Tibial nerve (tissue), 4 donors: ENCODE results near the gene DPP10.

Experiments
- EP300 ChIP-seq, 2 donors: sonication (generic); formaldehyde crosslinking; IDR thresholded peaks; one replicate each; pipeline ENCODE4 v1.6.1; 2017; ENCODE audit warnings: antibody characterized with exemption in 2 of 2, mild to moderate bottlenecking in 1 of 2
- POLR2A ChIP-seq, 2 donors: fragments of 450-650 bp; IDR thresholded peaks; one replicate each; pipeline ENCODE4 v1.6.1; 2017; ENCODE audit warnings: antibody characterized with exemption in 2 of 2, mild to moderate bottlenecking in 2 of 2, moderate library complexity in 2 of 2
- TF ChIP-seq, protein P1 (sequence below), 5 experiments: fragments of 200-600 bp in 3 of 5; fragments of 450-650 bp in 2 of 5; sonication (generic) in 3 of 5; IDR thresholded peaks; one replicate each; pipeline ENCODE4 v1.5.1; 2016 to 2019; ENCODE audit warnings: antibody characterized with exemption in 5 of 5, mild to moderate bottlenecking in 3 of 5, moderate library complexity in 2 of 5

DNA sequence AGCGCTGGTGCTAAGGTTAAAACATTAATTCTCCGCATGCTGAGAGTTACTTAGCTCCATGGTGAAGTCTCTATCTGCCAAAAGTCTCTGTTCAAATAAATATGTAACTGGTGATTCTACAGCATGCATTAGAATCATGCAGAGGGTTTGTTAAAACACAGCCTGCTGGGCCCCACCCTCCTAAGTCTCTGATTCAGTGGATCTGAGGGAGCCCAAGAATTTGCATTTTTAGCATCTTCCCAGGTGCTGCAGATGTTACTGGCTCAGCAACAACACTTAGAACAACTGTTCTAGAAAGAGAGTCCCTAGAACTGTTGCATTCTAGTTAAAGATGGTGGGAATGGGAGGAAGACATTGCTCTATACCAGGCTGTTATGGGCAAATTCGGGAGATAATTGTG lies 73.4 kb downstream of the DPP10 start:
- TF ChIP-seq, protein P1, sequence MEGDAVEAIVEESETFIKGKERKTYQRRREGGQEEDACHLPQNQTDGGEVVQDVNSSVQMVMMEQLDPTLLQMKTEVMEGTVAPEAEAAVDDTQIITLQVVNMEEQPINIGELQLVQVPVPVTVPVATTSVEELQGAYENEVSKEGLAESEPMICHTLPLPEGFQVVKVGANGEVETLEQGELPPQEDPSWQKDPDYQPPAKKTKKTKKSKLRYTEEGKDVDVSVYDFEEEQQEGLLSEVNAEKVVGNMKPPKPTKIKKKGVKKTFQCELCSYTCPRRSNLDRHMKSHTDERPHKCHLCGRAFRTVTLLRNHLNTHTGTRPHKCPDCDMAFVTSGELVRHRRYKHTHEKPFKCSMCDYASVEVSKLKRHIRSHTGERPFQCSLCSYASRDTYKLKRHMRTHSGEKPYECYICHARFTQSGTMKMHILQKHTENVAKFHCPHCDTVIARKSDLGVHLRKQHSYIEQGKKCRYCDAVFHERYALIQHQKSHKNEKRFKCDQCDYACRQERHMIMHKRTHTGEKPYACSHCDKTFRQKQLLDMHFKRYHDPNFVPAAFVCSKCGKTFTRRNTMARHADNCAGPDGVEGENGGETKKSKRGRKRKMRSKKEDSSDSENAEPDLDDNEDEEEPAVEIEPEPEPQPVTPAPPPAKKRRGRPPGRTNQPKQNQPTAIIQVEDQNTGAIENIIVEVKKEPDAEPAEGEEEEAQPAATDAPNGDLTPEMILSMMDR (IDR thresholded peaks at IDR 0.05): no peak
- TF ChIP-seq POLR2A (IDR thresholded peaks at IDR 0.05): no peak
- no peak for TF ChIP-seq EP300 (IDR thresholded peaks at IDR 0.05)
